Endothelial cell (in vitro differentiated cells): ENCODE measurements around the gene UGT1A5. TPM values are rescaled to one million over a fixed set of nuclear protein-coding genes. Genes with fewer than 3 reads are reported as not detected.

Experiments used
- DNase-seq: peaks from one replicate; pipeline ENCODE4 v3.0.0; 2021; ENCODE audit warnings: low spot score
- H3K27ac Mint-ChIP-seq: one replicate; pipeline ENCODE4 v1.8.0; 2021; ENCODE audit warnings: mixed read lengths, inconsistent platforms; ENCODE audit not compliant: unreplicated experiment
- H3K27me3 Mint-ChIP-seq: one replicate; pipeline ENCODE4 v1.8.0; 2021; ENCODE audit warnings: mild to moderate bottlenecking, moderate library complexity, mixed read lengths, inconsistent platforms; ENCODE audit not compliant: unreplicated experiment
- H3K36me3 Mint-ChIP-seq: one replicate; pipeline ENCODE4 v1.8.0; 2021; ENCODE audit warnings: mild to moderate bottlenecking, low read depth, mixed read lengths, inconsistent platforms; ENCODE audit not compliant: unreplicated experiment
- H3K4me1 Mint-ChIP-seq: one replicate; pipeline ENCODE4 v1.8.0; 2021; ENCODE audit warnings: mild to moderate bottlenecking, mixed read lengths, inconsistent platforms; ENCODE audit not compliant: unreplicated experiment
- H3K4me3 Mint-ChIP-seq: one replicate; pipeline ENCODE4 v1.8.0; 2021; ENCODE audit warnings: mild to moderate bottlenecking, mixed read lengths, inconsistent platforms; ENCODE audit not compliant: unreplicated experiment
- H3K9me3 Mint-ChIP-seq: one replicate; pipeline ENCODE4 v1.8.0; 2021; ENCODE audit warnings: mixed read lengths, inconsistent platforms; ENCODE audit not compliant: unreplicated experiment
- CTCF ChIP-seq: fragments of 200-600 bp; sonication (generic); IDR thresholded peaks from one replicate; pipeline ENCODE4 v1.5.0; 2021; ENCODE audit warnings: antibody characterized with exemption; ENCODE audit not compliant: unreplicated experiment
- total RNA-seq: library from RNA; stranded (reverse); fragmentation: NEBNext Ultra II Directional; extraction: Animal tissue kit (Norgen Biotek cat#: 25700); gene quantifications from one replicate; pipeline ENCODE4 v1.2.1, GENCODE V29; 2021; ENCODE audit not compliant: unreplicated experiment

The UGT1A5 gene
- total RNA-seq, 1 donor from 2014 or later, result not detected

- Mint-ChIP-seq H3K4me1 (no peaks in the 10 kb centered on the region), H3K36me3 (no peaks in the 10 kb centered on the region), H3K9me3 (no peaks in the 10 kb centered on the region), H3K27ac (no peak overlapping the region), H3K4me3 (no peak overlapping the region), H3K27me3 (peaks cover 11% of the 10 kb centered on the region)
- TF ChIP-seq CTCF, result no peak
- no peak for DNase-seq
These were observed 90.7 kb downstream of the UGT1A5 start for GRCh38 chr2:233803292-233803911.

- DNase-seq, result no peak
- no peaks in the 10 kb centered on the region for H3K36me3 Mint-ChIP-seq
- TF ChIP-seq CTCF, result no peak
- no peaks in the 10 kb centered on the region for H3K9me3 Mint-ChIP-seq
- no peaks in the 10 kb centered on the region for H3K4me1 Mint-ChIP-seq
- no peak overlapping the region for H3K27ac Mint-ChIP-seq
- H3K4me3 Mint-ChIP-seq, result no peak overlapping the region
- H3K27me3 Mint-ChIP-seq, result peaks cover 11% of the 10 kb centered on the region
These were observed 91.3 kb downstream of the UGT1A5 start for GRCh38 chr2:233803994-233804393.

GRCh38 chr2:233807215-233807865, 94.6 kb downstream of the UGT1A5 start:
- H3K27ac Mint-ChIP-seq, result no peak overlapping the region
- H3K4me1 Mint-ChIP-seq, result no peaks in the 10 kb centered on the region
- H3K4me3 Mint-ChIP-seq, result no peak overlapping the region
- DNase-seq, result no peak
- no peaks in the 10 kb centered on the region for H3K9me3 Mint-ChIP-seq
- H3K36me3 Mint-ChIP-seq, result no peaks in the 10 kb centered on the region
- H3K27me3 Mint-ChIP-seq, result peaks cover 6% of the 10 kb centered on the region
- no peak for TF ChIP-seq CTCF

GRCh38 chr2:233807966-233808935, 95.5 kb downstream of the UGT1A5 start:
- Mint-ChIP-seq H3K4me1 (no peaks in the 10 kb centered on the region), H3K9me3 (no peaks in the 10 kb centered on the region), H3K27me3 (peaks cover 3% of the 10 kb centered on the region), H3K27ac (no peak overlapping the region), H3K36me3 (no peaks in the 10 kb centered on the region), H3K4me3 (no peak overlapping the region)
- no peak for DNase-seq
- TF ChIP-seq CTCF, result no peak
